Dermis blood vessel endothelial cell (primary cell): ENCODE data around the gene MBD5. TPM values are rescaled to one million over a fixed set of nuclear protein-coding genes. Genes with fewer than 3 reads are reported as not detected.
A peak's percentile ranks its signal among the peaks of the same experiment; 100 is the strongest.
"Not testable (repeated sequence)": the region's sequence is repeated elsewhere in the genome, so short reads cannot be mapped to it uniquely, and the experiment has no call there.

Experiments
- DNase-seq: peaks from one replicate; pipeline ENCODE4 v3.0.0; 2010
- total RNA-seq: library from RNA; depleted of rRNA; stranded (reverse); fragments of >200 nt; gene quantifications from 2 replicates; pipeline ENCODE4 v1.2.3, GENCODE V29; 2014

The MBD5 gene
- total RNA-seq, 1 donor from 2014 or later: 12.3 TPM

DNA sequence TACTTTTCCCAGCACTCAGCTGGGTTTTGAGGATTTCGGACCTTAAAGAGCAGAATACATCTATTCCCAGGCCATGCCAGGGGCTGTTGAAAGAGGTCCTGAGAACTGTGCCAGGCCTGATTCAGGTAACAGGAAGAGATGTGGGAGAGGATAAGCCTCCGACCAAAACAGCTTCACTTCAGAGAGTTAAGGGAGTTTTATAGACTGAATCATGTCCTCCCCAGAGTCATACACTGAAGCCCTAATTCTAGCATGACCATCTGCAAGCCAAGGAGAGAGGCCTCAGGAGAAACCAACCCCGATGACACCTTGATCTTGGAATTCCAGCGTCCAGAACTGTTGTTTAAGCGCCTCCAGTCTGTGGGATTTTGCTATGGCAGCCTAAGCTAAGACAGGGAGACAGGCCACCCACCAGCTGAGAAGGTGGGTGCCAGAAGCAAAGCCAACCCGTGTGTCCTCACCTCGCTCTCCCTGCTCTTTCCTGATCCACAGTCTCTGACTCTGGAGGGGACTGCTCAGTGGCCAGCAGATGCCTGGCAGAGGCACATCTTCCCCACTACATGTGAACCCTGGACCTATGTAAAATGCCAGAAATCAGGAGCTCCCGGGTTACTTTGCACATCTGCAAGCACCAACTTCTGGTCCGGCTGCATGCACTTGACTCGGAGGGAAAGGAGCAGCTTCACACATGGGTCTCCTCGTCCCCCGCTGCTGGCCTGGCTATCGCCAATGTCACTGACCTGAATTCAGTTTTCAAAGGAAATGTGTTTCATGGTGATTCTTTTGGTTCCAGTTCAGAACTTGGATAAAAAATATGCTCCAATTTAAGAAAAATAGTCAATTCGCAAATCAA is 506.8 kb downstream of the MBD5 start:
- DNase-seq: no peak

DNA sequence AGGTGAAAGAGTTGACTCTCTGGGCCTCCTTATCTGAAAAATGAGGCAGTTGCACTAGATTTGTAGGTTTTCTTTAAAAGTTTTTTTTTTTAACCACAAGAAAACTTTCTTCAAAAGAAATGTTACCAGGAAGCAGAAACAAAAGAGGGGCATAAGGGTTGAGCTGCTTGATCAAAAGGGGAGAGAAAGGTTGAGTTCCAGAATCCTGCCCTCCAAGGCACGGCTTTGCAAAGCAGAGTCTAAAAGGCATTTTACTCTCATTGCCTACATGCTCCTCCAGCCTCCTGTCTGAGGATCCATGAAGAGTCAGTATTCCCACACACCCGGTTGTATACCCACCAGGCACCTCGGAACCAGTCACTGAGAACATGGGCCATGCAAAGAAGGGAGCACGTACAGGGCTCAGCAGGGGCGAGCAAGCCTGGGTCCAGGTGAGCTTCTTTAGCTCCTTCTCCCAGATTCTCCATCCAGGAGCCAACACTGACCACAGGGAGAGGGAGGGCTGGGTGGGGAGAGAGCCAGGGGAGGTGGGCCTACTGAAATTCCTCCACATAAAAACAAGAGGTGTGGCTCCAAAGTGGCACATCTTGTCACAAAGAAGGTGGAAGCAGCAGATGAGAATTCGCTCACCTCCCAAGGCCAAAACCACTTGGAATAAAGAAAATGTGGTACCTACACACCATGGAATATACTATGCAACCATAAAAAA is 507.6 kb downstream of the MBD5 start:
- no peak for DNase-seq

DNA sequence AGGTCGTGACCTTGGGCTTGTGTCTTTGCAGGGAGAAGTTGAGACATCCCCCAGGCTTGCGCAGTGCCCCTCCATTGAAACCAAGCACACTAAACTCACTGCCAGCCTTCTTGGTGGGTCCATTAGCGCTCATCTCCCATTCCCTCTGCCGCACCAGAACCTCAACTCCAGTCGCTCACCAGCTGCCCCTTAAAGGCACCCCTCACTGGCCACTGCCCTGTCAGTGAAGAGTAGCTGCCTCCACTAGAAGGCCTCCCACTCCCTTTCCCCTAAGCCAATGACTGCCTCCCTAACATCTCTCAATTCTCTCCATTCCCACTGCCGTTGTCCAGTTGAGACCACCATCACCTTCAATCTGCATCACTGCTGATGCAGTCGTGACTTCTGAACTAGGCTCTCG is 508.9 kb downstream of the MBD5 start:
- DNase-seq: no peak

DNA sequence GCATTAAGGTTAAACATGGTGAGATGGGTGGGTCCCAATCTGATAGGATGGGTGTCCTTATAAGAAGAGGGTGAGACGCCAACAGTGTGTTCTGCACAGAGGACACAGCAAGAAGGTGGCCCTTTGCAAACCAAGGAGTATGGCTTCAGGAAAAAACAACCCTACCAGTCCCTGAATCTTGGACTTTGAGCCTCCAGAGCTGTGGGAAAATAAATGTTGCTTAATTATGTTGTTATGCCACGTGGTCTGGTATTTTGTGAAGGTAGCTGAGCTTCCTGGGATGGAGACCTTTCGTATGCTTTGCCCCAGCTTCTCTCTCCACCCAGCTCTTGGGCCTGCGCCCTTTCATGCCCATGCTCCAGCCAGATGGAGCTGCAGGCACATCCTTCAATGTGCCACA is 509.5 kb downstream of the MBD5 start:
- DNase-seq: no peak

DNA sequence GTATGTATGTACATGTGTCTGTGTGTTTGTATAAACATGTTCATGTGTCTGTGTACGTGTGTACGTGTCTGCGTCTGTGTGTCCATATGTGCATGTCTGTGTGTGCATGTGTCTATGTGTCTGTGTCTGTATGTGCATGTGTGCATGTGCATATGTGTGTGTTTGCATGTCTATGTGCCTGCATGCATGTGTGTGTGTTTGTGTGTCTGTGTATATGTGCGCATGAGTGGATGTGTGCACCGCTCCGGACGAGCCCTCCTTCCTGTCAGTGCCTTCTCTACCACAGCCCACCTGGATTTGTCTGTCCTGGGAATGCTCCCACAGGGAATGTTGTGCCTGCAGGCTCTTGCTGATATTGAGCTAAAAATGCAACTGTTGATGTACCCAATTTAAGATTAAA is 510.3 kb downstream of the MBD5 start:
- DNase-seq: no peak

DNA sequence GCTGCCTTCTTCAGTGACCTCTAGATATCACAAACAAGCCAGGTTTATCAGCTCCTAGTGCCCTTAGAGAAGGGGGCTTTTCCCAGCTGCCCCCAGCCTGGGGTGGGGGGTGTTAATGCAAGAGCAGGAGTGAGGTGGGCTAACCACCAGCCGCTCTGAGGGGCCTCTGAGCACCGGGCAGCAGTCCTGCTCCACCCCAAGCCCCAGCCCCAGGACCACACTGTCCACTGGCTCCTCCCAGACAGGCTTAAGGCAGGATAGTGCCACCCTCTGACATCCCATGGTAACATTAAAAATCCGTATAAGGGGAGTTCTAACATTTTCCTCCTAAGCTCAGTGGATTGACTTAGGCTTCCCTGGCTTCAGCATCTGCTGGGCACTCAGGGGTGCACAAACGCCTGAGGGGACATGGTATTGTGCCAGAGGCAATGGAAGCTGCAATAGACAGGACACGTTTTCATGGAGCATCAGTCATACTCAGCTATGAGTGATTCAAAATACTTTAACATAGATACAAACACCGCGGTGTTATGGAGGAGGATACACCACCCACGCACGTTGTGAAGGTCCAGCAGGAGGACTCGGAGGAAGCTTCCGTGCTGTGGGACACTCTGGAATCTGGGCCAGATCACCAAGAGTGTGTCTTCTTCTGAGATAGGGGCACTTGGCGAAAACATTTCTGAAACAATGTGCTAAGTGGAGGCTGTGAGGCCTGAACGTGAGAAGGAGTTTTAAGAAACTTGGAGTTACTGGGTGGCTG is 511.0 kb downstream of the MBD5 start:
- no peak for DNase-seq

DNA sequence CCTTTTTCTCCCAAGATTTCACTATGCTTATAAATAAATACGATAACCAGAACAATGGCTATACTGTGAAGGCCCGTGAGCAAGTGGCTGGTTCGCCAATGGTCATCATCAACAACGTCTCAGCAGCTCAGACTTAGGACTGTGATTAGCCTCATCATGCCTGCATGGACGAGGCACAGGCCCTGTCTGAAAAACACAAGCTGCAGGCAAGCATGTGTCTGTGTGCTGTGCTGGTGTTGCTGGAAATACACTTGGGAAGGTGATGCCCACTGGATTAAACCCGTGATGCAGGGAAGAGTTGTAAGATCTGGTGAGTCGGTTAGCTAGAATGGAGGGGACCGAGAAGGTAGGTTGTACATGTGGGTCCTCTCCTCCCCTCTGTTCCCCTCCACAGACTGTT is 512.1 kb downstream of the MBD5 start:
- no peak for DNase-seq

DNA sequence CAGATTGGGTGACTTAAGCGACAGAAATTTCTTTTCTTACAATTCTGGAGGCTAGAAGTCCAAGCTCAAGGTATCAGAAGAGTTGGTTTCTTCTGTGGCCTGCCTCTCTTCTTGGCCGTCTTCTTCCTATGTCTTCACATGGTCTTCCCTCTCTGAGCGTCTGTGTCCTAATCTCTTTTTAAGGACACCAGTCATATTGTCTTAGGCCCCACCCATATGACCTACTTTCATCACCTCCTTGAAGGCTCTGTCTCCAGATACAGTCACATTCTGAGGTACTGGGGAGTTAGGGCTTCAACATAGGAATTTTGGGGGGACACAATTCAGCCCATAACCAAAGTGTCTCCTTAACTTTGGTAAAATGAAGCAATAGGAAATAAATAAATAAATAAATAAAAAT is 512.8 kb downstream of the MBD5 start:
- no peak for DNase-seq

DNA sequence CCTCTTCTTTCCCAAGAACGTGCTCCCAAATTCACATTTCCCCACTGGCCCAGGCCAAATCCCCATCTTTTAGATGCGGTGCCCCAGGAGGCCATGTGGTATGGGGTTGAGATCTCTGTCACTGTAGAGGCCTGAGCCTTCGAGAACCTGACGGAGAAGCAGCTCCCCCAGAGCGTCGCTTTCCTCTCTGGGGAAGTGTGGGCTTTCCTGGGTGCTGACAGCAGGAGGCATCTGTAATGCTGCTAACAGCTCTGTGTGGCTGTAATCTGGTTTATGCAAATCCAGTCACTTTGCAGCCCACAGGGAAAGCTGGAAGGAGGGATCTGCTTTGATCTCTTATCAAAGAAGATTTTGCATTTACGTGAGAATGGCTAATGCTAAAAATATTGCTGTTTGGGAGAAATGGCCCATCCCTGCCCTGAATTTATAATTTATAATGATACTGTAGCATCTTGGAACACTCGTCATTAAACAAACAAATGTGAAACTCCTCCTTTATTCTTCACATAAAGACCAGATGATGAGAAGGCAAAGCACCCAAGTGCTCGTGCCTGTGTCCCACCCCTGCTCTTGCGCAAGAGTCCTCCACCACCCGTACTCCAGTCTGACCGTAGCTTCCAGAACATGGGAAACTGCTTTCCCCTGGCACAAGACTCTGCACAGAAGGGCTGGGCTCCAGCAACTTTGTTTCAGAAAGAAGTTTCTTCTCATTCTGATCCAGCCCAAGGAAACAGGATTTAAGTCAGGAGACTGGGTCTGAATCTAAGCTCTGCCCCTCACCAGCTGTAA is 513.7 kb downstream of the MBD5 start:
- DNase-seq: no peak

DNA sequence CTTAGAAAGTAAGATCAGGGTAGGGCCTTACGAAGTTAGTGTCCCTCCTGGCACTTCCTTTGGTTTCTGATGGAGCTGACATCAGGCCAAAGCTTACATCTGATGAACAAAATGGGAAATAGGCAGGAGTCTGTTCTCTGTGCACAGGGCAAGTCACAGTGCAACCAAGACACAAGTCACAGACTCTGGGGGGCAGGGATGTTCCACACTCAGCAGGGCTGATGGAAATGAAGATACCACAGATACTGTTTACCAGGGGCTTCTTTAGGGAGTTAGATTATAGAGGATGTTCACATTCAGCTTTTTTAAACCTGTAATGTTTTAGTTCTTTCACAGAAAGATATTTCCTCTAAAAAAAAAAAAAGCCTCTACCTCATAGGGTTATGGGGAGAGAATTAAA is 517.5 kb downstream of the MBD5 start:
- DNase-seq: no peak

DNA sequence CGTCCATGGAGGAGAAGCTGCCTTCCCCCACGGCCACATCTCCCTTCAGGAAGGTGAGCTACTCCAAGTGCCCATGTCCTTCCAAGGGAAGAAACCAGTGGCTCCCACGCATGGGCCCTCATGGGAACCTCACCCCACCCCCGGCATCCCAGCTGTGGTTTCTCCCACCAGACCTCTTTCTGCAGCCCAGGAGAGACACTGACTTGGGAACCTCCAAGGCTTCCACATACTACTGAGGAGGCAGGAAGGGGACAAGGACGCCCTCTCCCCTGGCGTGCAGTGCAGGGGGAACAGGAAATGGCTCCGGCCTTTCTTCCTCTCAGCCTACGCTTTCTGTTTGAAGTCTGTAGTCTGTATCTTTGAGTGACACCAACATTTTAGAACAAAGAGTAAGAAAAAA is 519.1 kb downstream of the MBD5 start:
- DNase-seq: peak; percentile 10

DNA sequence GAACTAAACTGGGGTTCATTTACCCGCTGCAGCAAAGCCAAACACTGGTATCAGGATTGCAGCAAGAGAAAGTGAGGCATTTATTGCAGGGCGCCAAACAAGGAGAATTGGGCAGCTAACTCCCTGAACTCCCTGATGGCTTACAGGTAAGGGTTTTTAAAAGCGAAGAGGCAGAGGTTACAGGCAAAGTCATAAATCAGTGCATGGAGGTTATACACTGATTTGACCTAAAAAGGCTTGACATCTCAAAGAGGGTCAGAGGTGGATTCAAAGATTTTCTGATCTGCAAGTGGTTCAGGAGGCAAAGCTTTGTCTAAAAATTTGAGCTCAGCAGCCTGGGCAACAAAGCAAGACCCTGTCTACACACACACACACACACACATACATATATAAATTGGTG is 520.9 kb downstream of the MBD5 start:
- no peak for DNase-seq

DNA sequence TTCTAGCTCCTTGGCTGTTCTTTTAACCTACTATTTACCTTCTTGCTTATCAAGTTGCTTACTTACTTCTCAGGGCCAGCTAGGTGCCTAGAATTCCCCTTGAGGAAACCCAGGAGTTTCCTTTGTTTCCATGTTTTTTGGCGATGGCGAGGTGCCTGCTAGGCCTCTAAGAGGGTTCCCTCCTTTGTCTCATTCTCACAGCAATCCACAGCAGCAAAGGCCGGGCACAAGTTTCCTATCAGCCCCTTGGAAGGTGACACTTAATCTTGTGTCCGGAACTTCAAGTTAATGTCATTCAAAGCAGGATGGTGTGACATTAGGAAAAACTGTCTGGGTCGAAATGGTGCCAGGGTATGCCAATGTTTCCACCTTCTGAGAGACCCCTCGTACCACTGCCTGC is 521.7 kb downstream of the MBD5 start:
- DNase-seq: no peak

DNA sequence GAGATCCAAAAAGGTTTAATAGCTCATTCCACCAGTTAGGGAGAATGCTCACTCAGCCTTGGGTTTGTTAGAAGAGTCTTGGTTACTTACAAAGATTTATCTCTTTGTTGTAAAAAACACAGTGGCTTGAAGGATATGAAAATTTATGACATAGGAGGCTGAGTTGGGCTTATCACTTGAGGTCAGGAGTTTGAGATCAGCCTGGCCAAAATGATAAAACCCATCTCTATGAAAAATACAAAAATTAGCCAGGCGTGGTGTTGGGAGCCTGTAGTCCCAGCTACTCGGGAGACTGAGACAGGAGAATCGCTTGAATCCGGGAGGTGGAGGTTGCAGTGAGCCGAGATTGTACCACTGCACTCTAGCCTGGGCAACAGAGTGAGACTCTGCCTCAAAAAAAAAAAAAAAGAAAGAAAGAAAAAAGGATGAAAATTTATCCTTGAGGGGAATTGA is 522.2 kb downstream of the MBD5 start:
- not testable (repeated sequence) for DNase-seq

DNA sequence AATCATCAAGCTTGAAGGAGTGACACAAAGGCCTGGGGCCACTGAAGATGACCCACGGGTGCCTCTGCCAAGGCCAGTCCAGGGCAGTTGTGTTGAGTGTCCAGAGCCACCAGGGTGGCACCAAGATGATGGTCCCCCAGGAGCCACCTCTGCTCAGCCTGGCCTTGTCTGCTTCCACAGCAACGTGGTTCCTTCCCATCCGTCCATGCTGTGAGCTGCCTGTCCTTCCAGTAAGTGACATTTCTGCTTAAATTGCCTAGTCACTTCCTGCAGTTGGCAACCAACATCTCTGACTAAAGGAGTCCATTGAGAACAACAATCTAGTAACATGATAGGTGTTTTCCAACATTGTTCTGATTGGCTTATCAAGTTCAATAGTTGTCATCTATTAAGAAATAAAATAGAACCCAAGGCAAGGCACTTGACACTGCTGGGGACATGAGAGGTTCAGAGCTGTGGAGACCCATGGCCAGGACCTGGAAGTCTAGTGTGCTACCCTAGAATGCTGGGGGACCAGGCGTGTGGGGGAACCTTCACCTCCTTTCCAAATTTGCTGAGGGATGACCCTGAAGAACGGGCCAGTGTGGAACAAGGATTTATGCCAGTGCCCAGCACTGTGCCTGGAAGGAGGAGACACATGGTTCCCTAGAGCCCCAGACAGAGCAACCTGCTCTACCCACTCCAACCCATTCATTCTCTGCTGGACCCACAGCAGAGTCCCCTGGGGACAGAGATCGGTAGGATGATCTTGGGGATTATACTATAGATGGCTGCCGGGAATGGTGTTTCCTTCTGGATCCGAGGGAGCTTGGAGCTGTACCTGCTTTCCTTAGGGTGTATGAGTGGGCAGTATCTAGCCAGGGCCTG is 524.7 kb downstream of the MBD5 start:
- DNase-seq: no peak

DNA sequence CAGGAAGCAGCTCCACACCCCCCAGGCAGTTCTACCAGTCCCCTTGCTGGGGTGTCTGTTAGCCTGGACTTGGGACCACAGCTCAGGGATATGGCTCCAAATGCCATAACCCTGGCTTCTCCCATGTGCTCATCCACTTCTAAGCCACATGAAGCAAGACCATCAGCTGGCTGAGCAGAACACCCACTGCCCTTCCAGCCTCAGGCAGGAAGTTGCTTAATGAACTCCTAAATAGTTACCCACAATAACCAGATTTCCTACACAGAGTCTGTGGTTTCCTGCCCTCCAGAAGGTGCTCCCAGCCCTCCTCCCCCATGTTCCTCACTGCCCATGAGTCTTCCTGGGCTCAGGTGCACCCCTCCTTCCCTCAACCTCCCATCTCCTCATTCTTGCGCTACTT is 525.4 kb downstream of the MBD5 start:
- DNase-seq: peak; percentile 36

DNA sequence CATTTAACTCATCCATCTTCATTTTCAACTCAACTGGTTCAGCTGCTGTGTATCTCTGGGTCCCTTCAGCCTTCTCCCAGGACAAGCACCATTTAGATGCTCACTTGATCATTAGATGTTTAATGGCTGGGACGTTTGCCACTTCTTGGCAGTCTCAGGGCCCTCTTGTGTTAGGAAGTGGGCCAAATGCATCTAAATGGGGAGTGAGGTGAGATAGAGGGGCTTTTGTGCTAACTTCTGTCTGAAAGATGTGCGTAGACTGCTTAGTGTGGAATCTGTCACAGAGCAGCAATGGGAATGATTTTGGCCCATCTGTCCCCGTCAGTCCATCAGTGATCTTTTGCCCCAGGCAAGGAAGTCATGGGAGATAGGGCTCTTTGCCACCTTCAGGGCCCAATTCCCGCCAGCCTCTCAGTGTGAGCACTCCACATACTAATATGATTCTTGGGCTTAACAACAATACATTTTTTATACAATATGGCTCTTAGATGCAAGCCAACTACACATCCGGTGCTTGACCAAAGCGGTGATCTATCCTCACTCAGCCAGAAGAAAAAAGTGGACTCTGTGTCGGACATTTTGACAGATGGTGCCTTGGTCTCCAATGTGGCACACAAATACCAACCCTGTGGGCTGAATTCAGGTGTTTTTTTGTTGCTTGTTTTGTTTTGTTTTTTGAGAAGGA is 528.0 kb downstream of the MBD5 start:
- DNase-seq: no peak

DNA sequence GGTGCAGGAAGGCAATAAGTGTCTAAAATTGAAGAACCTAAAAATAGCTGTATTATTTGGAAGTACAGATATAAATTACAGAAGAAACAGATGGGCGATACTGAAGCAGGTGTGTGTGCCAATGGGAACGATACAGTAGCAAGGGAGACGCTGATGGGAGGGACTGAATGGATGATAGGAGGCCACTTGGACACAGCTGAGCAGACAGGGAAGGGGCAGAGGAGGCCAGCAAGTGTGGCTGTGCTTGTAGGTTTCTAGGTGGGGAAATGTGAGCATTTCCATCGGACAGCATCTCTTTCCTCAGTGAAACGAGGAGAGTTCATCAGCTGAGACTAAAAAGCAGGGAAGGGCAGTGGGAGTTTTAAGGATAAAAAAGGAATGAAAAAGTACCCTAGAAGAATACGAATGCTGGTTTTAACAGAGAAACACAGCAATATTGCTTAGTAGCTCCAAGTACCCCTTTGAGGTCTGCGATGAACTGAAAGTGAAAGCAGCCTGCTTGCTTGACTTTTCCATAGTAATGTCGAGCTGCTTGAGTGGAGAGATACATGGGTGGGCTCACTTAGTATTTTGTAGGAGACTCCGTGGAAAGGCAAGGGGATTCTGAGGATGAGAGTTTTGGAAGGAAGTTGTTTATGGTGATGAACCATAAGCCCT is 531.9 kb downstream of the MBD5 start:
- peak; percentile 15 for DNase-seq

DNA sequence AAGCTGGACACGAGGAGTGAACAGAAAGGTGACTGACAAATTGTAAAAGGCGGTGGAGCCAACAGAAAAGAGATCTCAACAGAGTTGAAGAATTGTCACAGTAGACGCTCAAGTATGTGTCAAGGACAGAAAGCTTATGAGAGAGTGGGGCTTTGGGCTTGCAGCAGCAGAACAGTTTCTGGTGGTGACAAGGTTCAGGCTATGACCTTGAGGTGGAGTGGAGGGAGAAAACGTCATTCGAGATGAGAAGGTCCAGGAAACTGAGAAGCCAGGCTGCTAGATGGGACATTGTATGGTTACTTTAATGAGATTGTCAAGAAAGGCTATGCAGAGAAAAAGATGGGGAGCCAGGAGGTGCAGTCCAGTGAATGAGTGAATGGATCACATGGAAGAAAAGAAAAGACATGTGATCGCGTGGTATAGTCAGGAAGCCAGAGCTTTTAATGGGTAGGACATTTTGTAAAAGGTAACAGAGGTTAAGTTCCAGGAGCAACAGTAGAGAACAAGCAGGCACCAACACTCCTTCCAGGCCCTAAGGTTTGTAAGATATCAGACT is 532.5 kb downstream of the MBD5 start:
- no peak for DNase-seq
